ENCODE data around the gene SLC2A9.

The SLC2A9 gene

GRCh38 chr4:9921326-9921725, 100.0 kb downstream of the SLC2A9 start:
- no peak for TF ChIP-seq CTCF (IDR thresholded peaks at IDR 0.05; ENCODE audit: insufficient read depth, low read length, poor library complexity, severe bottlenecking)

GRCh38 chr4:9920029-9920428, 101.3 kb downstream of the SLC2A9 start:
- no peak for TF ChIP-seq CTCF (IDR thresholded peaks at IDR 0.05; ENCODE audit: insufficient read depth, low read length, poor library complexity, severe bottlenecking)
- Histone ChIP-seq H3K4me3 (replicated peaks; ENCODE audit: low read depth, low read length) (no peak overlapping the region), H3K27me3 (replicated peaks; ENCODE audit: control insufficient read depth, insufficient read depth, low read length) (no peaks in the 10 kb centered on the region), H3K36me3 (ENCODE audit: control insufficient read depth, insufficient read depth, low read length) (no peaks in the 10 kb centered on the region)
- no peak for DNase-seq (ENCODE audit: extremely low read depth, insufficient read length)

More at GRCh38 chr4:9921326-9921725, 100.0 kb downstream of the SLC2A9 start:
- H3K27me3 ChIP-seq (replicated peaks; ENCODE audit: control insufficient read depth, insufficient read depth, low read length) = no peaks in the 10 kb centered on the region
- DNase-seq (ENCODE audit: extremely low read depth, insufficient read length) = no peak
- no peak overlapping the region for H3K4me3 ChIP-seq (replicated peaks; ENCODE audit: low read depth, low read length)
- no peaks in the 10 kb centered on the region for H3K36me3 ChIP-seq (ENCODE audit: control insufficient read depth, insufficient read depth, low read length)

- H3K27me3 ChIP-seq (replicated peaks; ENCODE audit: control insufficient read depth, insufficient read depth, low read length) = no peaks in the 10 kb centered on the region
- H3K4me3 ChIP-seq (replicated peaks; ENCODE audit: low read depth, low read length) = no peak overlapping the region
- no peak for DNase-seq (ENCODE audit: extremely low read depth, insufficient read length)
- TF ChIP-seq CTCF (IDR thresholded peaks at IDR 0.05; ENCODE audit: insufficient read depth, low read length, poor library complexity, severe bottlenecking) = no peak
- H3K36me3 ChIP-seq (ENCODE audit: control insufficient read depth, insufficient read depth, low read length) = no peaks in the 10 kb centered on the region
Observed at GRCh38 chr4:9919047-9919446, 102.2 kb downstream of the SLC2A9 start.

GRCh38 chr4:9918484-9918883, 102.8 kb downstream of the SLC2A9 start:
- Histone ChIP-seq H3K4me3 (replicated peaks; ENCODE audit: low read depth, low read length) (no peak overlapping the region), H3K27me3 (replicated peaks; ENCODE audit: control insufficient read depth, insufficient read depth, low read length) (no peaks in the 10 kb centered on the region), H3K36me3 (ENCODE audit: control insufficient read depth, insufficient read depth, low read length) (no peaks in the 10 kb centered on the region)
- no peak for DNase-seq (ENCODE audit: extremely low read depth, insufficient read length)
- no peak for TF ChIP-seq CTCF (IDR thresholded peaks at IDR 0.05; ENCODE audit: insufficient read depth, low read length, poor library complexity, severe bottlenecking)

- no peak for DNase-seq (ENCODE audit: extremely low read depth, insufficient read length)
- TF ChIP-seq CTCF (IDR thresholded peaks at IDR 0.05; ENCODE audit: insufficient read depth, low read length, poor library complexity, severe bottlenecking) = no peak
- Histone ChIP-seq H3K36me3 (ENCODE audit: control insufficient read depth, insufficient read depth, low read length) (no peaks in the 10 kb centered on the region), H3K4me3 (replicated peaks; ENCODE audit: low read depth, low read length) (no peak overlapping the region), H3K27me3 (replicated peaks; ENCODE audit: control insufficient read depth, insufficient read depth, low read length) (no peaks in the 10 kb centered on the region)
Observed at GRCh38 chr4:9916937-9917336, 104.4 kb downstream of the SLC2A9 start.

DNA sequence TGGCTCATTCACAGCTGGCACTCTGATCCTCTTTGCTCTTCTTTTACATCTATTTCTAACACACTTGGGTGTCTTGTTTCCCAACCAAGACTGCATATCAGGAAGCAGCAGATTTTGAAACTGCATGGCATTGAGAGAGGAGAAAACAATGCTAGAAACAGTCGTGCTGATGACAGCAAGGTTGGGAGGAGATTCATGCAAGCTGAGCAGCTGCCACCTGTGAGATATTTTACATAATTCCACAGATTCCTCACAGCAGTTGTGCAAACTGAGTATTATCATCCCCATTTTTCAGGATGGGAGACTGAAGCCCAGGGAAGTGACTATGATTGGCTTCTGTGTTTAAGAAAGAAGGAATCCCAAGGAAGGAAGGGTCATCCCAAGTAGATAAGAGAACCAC, 105.0 kb downstream of the SLC2A9 start:
- no peak for DNase-seq (ENCODE audit: extremely low read depth, insufficient read length)
- TF ChIP-seq CTCF (IDR thresholded peaks at IDR 0.05; ENCODE audit: insufficient read depth, low read length, poor library complexity, severe bottlenecking) = no peak
- no peaks in the 10 kb centered on the region for H3K36me3 ChIP-seq (ENCODE audit: control insufficient read depth, insufficient read depth, low read length)
- no peak overlapping the region for H3K4me3 ChIP-seq (replicated peaks; ENCODE audit: low read depth, low read length)
- no peaks in the 10 kb centered on the region for H3K27me3 ChIP-seq (replicated peaks; ENCODE audit: control insufficient read depth, insufficient read depth, low read length)
